Activated CD8-positive, alpha-beta T cell treated with anti-CD3 and anti-CD28 coated beads for 36 hours (primary cell): ENCODE results near the gene CLK1. TPM values are rescaled to one million over a fixed set of nuclear protein-coding genes. Genes with fewer than 3 reads are reported as not detected.
"Not testable (repeated sequence)": the region's sequence is repeated elsewhere in the genome, so short reads cannot be mapped to it uniquely, and the experiment has no call there.

ENCODE experiments used
- ATAC-seq: fragments of 200-7000 bp; cut with Tn5 transposase; one replicate; pipeline ENCODE4 v1.10.0; 2021; ENCODE audit warnings: mild to moderate bottlenecking, moderate library complexity
- CTCF ChIA-PET: fragments of 350-600 bp; sonication (Branson Sonifier 250); formaldehyde crosslinking; loops from one replicate; lab custom pipeline; 2021; ENCODE audit warnings: antibody characterized with exemption; lab: Charles Lee
- POLR2A ChIA-PET: fragments of 350-600 bp; sonication (Branson Sonifier 250); formaldehyde crosslinking; loops from one replicate; lab custom pipeline; 2021; ENCODE audit warnings: antibody characterized with exemption; lab: Charles Lee
- DNase-seq: peaks from one replicate; pipeline ENCODE4 v3.0.0-alpha.2; 2020
- H3K27ac Mint-ChIP-seq: one replicate; pipeline ENCODE4 v1.8.0; 2021; ENCODE audit warnings: mild to moderate bottlenecking, mixed read lengths
- H3K27me3 Mint-ChIP-seq: one replicate; pipeline ENCODE4 v1.8.0; 2021; ENCODE audit warnings: mixed read lengths
- H3K36me3 Mint-ChIP-seq: one replicate; pipeline ENCODE4 v1.8.0; 2021; ENCODE audit warnings: low read depth, mixed read lengths
- H3K4me1 Mint-ChIP-seq: one replicate; pipeline ENCODE4 v1.8.0; 2021; ENCODE audit warnings: low read depth, mixed read lengths
- H3K4me3 Mint-ChIP-seq: one replicate; pipeline ENCODE4 v1.8.0; 2021; ENCODE audit warnings: mild to moderate bottlenecking, moderate library complexity, mixed read lengths
- H3K9me3 Mint-ChIP-seq: one replicate; pipeline ENCODE4 v1.8.0; 2021; ENCODE audit warnings: mixed read lengths
- CTCF ChIP-seq: fragments of 200-600 bp; IDR thresholded peaks from one replicate; pipeline ENCODE4 v1.8.0; 2022; ENCODE audit warnings: antibody characterized with exemption, mild to moderate bottlenecking
- intact Hi-C: fragments of 100-400 bp; cut with micrococcal nuclease; formaldehyde crosslinking; loops from one replicate; pipeline ENCODE4 v1.10.0; 2022
- total RNA-seq, 2 experiments: library from RNA; stranded (reverse); gene quantifications; one replicate each; pipeline ENCODE4 v1.2.3, GENCODE V29; 2021

The CLK1 gene
- total RNA-seq, 2 experiments from 2014 or later, result 121 to 122 TPM

- H3K9me3 Mint-ChIP-seq, result no peaks in the 10 kb centered on the region
- ChIA-PET CTCF (no interaction called here), POLR2A (interaction anchor here (0.5 to 4.5 kb wide), 15 partner anchors 12 to 242 kb away, joined by 3 to 67 read pairs (median 5); partner anchors contain the start of genes CLK1, NIF3L1, ORC2 and PPIL3)
- intact Hi-C loops, result no loop called here
- no peaks in the 10 kb centered on the region for H3K27me3 Mint-ChIP-seq
- DNase-seq (no peak), ATAC-seq (no peak)
- H3K36me3 Mint-ChIP-seq, result peaks cover 21% of the 10 kb centered on the region
- no peak overlapping the region for H3K27ac Mint-ChIP-seq
- TF ChIP-seq CTCF, result no peak
- peaks cover 7% of the 10 kb centered on the region for H3K4me1 Mint-ChIP-seq
- no peak overlapping the region for H3K4me3 Mint-ChIP-seq
Observed at GRCh38 chr2:200828572-200829257, 35.7 kb downstream of the CLK1 start.

- Mint-ChIP-seq H3K9me3 (no peaks in the 10 kb centered on the region), H3K4me3 (no peak overlapping the region), H3K27me3 (no peaks in the 10 kb centered on the region), H3K27ac (peak overlapping the region; percentile 28), H3K36me3 (peaks cover 21% of the 10 kb centered on the region), H3K4me1 (peaks cover 7% of the 10 kb centered on the region)
- DNase-seq (no peak), ATAC-seq (no peak)
- no peak for TF ChIP-seq CTCF
- POLR2A ChIA-PET, result interaction anchor here (0.9 to 4.5 kb wide), 13 partner anchors 12 to 135 kb away, joined by 3 to 67 read pairs (median 5); partner anchors contain the start of genes CLK1, NIF3L1, ORC2 and PPIL3
- intact Hi-C loops, result no loop called here
- CTCF ChIA-PET, result interaction anchor here (2.1 kb wide), 1 partner anchor 13 kb away, joined by 11 read pairs; no protein-coding TSS in a partner anchor
Observed at GRCh38 chr2:200828104-200828503, 36.4 kb downstream of the CLK1 start.

- Mint-ChIP-seq H3K27me3 (no peaks in the 10 kb centered on the region), H3K36me3 (peaks cover 57% of the 10 kb centered on the region), H3K4me3 (no peak overlapping the region), H3K27ac (peak overlapping the region; percentile 70), H3K9me3 (no peaks in the 10 kb centered on the region), H3K4me1 (peaks cover 35% of the 10 kb centered on the region)
- no peak for TF ChIP-seq CTCF
- ATAC-seq (no peak), DNase-seq (no peak)
- intact Hi-C loops, result no loop called here
- POLR2A ChIA-PET, result interaction anchor here (1.0 to 1.8 kb wide), 6 partner anchors 10 to 111 kb away, joined by 3 to 12 read pairs (median 4); partner anchors contain the start of gene BZW1
- CTCF ChIA-PET, result interaction anchor here (1.3 kb wide), 1 partner anchor 68 kb away, joined by 4 read pairs; the partner anchor contains the start of genes NIF3L1 and PPIL3
Observed at GRCh38 chr2:200821686-200822245, 42.7 kb downstream of the CLK1 start.

- Mint-ChIP-seq H3K27me3 (no peaks in the 10 kb centered on the region), H3K4me3 (no peak overlapping the region), H3K27ac (peak overlapping the region; percentile 54), H3K4me1 (peaks cover 43% of the 10 kb centered on the region), H3K36me3 (peaks cover 63% of the 10 kb centered on the region), H3K9me3 (no peaks in the 10 kb centered on the region)
- no peak for TF ChIP-seq CTCF
- ChIA-PET POLR2A (interaction anchor here (0.6 to 8.3 kb wide), 13 partner anchors 7 to 110 kb away, joined by 3 to 67 read pairs (median 4); no protein-coding TSS in a partner anchor), CTCF (interaction anchor here (0.9 to 2.0 kb wide), 3 partner anchors 62 to 107 kb away, joined by 3 to 6 read pairs (median 4); partner anchors contain the start of genes NIF3L1 and PPIL3)
- ATAC-seq (no peak), DNase-seq (no peak)
- intact Hi-C loops, result no loop called here
Observed at GRCh38 chr2:200820573-200821234, 43.8 kb downstream of the CLK1 start.

- DNase-seq, ATAC-seq, intact Hi-C loops, H3K9me3 Mint-ChIP-seq, H3K4me3 Mint-ChIP-seq, H3K27me3 Mint-ChIP-seq: not testable (repeated sequence)
- Mint-ChIP-seq H3K36me3 (peaks cover 75% of the 10 kb centered on the region), H3K4me1 (peaks cover 62% of the 10 kb centered on the region), H3K27ac (peak overlapping the region; percentile 83)
- ChIA-PET POLR2A (interaction anchor here (0.6 to 8.3 kb wide), 10 partner anchors 9 to 67 kb away, joined by 3 to 67 read pairs (median 4); no protein-coding TSS in a partner anchor), CTCF (interaction anchor here (1.1 to 2.0 kb wide), 4 partner anchors 33 to 105 kb away, joined by 3 to 6 read pairs (median 4); partner anchors contain the start of gene CLK1)
Observed at GRCh38 chr2:200818732-200819131, 45.7 kb downstream of the CLK1 start.
